NCI-H1694 treated with DMSO at 0.1 percent for 48 hours (cell line): Measurements from ENCODE around the gene EZH2.

Experiments used
- DNase-seq: peaks from one replicate; lab custom pipeline; 2025; lab: John Stamatoyannopoulos, UW

Gene EZH2

DNA sequence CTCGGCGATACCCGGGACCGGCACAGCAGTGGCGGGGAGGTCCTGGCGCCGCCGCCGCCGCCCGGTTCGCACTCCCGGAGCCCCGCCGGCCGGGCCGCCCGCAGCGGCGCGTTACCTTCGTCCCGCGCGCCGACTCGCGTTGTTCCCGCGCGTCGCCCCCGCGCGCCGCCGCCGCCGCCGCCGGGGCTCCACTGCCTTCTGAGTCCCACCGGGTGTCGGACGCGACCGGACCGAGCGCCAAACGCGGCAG lies at the start of gene EZH2:
TSS of gene EZH2 (minus strand) at position 243 of the 250 bp plus-strand sequence. CDS start 36,993 bp downstream, outside the sequence.
- no peak for DNase-seq

- DNase-seq = no peak
Observed at GRCh38 chr7:148931470-148931869, 47.4 kb upstream of the EZH2 start.

GRCh38 chr7:148930335-148930734 lies 46.2 kb upstream of the EZH2 start:
- no peak for DNase-seq

GRCh38 chr7:148929176-148929575 lies 45.1 kb upstream of the EZH2 start:
- DNase-seq = no peak

DNA sequence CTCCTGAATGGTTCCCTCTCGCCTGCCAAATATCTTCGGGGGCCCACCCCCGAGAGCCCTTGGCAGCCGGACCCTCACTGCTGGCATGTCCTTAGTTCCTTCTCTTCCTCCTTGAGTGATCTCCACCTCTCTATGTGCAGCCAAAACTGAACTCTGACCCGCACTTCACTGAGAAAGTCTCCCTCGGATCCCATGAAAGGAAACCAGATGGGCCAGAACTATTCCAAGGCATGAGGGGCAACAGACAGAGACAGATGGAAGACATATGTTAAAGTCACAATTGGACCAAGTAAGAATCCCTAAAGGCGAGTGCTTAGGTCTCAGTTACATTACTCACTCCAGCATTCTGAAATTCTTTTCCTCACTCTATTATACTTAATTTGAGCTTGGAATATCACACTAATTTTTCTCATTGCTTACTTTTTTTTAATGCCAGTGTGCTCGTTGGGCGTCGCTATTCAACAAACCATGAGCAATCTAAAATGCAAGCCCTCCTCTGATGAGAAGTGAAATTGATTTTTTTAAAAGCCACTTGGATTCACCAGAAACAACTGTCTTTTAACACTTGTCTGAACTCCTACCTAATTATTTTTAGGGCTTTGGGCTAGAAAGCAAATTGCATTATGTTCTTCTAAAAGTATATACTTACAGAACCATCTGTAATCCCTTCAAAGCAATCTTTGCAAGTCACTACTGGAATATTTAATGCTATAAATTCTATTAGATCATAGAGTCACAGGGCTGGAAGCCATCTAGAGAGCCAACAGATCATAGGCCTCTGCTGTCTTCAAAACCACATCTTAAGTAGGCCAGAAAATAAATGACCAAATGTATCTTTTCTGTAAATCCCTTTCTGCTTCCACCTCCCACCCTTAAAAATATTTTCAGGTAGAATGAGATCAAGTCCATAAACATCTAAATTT lies 43.3 kb upstream of the EZH2 start:
- no peak for DNase-seq

- DNase-seq = no peak
Observed at GRCh38 chr7:148925836-148926235, 41.7 kb upstream of the EZH2 start.

DNA sequence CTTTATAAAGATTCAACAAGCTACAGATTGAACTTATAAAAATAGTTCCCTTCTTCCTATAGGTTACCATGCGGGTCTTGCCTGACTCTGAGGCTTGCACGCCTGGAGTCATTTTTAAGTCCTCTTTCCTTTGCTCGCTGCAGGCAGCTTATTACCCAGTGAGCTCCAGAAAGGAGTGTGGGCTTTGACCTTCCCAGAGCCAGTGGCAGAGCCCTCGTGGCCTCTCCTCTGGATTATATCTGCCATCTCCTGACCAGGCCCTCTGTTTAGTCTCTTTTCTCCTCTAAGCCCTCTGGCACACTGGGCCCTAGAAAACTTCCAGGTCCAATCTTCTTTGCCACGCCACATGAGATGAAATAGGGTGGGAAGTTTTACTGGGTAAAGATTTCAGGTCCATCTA lies 39.9 kb upstream of the EZH2 start:
- DNase-seq = no peak

DNA sequence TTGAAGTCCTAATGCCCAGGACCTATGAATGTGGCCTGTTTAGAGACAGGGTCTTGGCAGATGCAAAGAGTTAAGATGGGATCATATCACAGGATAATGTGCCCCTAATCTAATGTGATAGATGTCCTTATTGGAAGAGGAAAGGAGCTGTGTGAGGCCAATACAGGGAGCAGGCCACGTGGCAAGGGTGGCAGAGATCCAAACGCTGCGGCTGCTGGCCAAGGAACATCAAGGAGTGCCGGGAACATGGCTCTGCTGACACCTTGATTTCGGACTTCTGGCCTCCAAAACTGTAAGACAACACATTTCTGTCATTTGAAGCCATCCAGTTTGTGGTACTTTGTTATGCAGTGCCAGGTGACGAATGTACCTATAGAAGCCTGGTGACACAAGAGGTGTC lies 37.7 kb upstream of the EZH2 start:
- DNase-seq = no peak

DNA sequence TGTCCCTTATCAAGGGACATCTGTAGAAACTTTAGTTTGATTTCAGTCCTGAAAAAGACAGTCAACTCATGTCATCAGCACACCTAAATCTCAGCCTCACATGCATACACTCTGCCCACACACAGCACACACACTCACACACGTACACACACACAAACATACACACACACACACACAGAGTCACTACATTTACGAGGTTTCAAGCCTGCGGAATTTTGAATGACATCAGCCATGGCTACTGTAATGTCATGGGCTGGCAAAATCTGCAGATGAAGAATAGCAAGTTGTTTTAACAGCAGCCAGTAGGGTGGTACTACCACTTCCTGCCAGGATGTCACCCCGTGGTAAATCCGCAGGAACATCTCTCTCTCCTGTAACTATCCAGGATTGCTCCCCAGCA lies 37.1 kb upstream of the EZH2 start:
- no peak for DNase-seq

DNA sequence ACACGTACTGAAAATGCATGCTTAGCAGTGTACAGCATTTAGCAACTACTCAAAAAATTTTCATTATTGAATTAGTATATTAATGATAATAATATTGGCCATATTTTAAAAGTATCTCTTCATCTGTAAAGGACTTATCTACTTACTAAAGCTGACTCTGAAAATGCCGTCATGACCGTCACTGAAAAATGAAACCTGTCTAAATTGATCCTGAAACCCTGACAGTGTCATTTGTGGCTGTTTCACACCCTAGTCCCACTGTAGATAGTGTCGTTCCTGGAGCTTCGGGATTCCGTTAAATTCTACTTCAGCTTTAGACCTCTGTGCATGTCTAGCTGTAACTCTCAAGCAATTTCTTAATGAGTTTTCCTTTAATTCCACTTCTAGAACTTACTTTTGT lies 35.8 kb upstream of the EZH2 start:
- DNase-seq = no peak

- no peak for DNase-seq
Observed at GRCh38 chr7:148918058-148918596, 34.0 kb upstream of the EZH2 start.

- no peak for DNase-seq
Observed at GRCh38 chr7:148916186-148916585, 32.1 kb upstream of the EZH2 start.

DNA sequence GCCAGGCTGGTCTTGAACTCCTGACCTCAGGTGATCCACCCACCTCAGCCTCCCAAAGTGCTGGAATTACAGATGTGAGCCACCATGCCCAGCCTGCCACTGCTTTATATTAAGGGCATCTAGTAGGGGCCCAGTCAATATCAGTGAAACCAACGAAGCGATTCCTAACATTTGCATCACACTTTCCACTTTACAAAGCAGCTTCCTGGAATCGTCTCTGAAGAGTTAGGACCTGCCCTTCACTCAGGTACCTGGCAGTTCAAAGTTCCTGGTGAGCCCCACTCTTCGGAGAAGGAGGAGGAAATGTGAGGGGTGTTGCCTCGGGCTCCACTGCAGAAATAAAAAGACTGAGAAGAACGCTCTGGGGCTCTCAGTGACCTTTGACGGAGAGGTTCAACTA lies 31.1 kb upstream of the EZH2 start:
- DNase-seq = no peak

DNA sequence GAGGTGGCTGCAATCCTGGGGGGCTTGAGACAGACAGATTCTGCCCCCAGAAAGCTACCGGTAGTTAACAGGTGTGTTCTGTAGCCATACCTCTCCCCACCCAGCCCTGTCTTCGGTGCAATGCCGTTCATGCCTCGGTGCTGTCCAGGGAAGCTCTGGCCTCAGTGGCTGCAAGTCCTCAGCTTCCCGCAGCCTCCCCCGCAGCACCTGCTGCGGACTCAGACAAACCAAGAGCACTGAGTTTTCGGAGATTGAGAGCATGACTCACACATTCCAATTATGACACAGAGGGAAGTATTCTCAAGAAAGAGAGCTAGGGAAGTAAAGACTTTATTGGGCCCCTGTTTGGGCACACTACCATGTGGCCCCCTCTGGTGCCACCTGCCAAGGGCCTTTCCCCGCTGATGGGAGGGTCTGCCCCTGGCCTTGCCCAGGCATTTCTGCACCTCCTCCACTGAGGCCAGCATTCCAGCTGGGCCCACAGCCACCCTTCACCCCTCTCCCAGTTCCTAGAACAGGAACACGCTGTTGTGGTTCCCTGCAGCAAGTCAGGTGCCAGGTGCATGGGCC lies 30.2 kb upstream of the EZH2 start:
- no peak for DNase-seq

DNA sequence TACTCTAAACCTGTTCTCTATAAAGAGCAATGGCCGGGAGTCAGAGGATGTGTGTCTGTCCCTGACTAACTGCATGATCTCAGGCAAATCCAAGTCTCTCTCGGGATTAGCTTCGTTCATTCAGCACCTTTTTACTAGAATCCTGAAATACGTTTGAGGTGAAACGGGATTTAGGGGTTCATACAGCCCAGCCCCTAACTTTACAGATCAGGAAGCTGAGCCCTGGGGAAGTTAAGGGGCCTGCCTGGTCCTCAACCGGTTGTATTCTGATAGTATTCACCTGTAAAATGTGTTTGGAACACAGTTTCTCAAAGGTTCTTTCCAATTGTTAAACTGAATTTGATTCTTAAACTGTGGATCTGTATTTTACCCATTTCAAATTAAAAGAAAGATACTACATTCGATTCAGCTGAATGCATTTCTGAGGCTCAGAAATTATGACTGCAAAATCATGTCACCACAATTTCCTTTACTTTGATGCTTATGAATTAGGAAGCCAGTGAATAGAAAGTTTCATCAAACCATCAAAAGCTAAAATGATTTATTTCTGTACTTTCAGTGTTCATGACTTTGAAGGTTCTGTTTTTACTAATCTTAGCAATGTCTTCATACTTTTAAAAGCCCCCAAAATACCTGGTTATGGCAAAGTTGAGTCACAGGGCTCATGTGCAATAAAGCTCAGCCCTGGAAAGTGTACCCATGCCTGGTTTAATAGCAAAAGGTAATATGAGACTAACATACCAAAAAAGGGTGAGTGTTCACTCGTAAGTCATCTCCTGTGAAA lies 28.9 kb upstream of the EZH2 start:
- no peak for DNase-seq

GRCh38 chr7:148912151-148912550 lies 28.1 kb upstream of the EZH2 start:
- DNase-seq = no peak

- DNase-seq = no peak
Observed at GRCh38 chr7:148911626-148912025, 27.5 kb upstream of the EZH2 start.

- no peak for DNase-seq
Observed at GRCh38 chr7:148909568-148909967, 25.5 kb upstream of the EZH2 start.

- DNase-seq = no peak
Observed at GRCh38 chr7:148906707-148907498, 22.8 kb upstream of the EZH2 start.

DNA sequence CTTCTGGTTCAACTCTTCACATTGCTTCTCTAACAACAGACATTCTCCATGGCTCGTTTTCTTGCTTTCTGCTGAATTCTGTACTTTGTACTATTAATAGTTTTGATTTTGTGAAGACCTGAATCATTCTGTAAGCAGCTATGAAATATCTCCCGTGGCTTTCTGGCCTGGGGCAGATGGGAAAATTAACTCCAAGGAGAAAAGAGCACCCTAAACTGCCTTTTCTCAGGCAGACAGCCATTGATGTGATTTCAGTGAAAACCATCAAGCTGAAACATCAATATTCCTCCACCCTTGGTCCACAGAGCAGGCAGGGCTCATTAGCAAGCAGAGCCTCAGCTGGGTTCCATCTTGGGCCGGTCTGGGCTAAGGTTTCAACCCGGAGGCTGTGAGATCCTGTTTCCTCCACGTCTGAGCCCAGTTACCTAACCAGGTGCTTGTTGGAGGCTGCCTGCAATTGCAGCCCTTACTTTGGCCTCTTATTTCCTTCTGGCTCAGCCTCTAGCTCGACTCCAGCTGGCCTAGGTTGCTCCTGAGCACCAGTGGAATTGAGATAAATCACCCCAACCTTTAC lies 21.1 kb upstream of the EZH2 start:
- DNase-seq = no peak

DNA sequence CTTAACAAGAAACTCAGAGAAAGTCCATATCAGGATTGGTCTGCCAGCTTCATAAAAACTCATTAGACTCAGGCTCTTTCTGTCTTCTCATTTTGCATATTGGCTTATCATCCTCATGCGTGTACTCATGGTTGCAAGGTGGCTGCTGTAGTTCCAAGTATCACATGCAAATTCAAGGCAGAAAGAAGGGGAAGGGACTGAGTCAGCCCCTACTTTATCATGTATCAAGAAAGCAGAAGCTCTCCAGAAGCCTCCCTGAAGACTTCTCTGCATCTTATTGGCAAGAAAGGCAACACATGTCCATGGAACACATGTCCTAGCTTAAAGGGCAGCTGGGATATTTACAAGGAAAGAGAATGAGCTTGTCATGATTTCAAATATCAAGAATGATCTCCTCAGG lies 19.4 kb upstream of the EZH2 start:
- no peak for DNase-seq

GRCh38 chr7:148901178-148901577 lies 17.1 kb upstream of the EZH2 start:
- DNase-seq = no peak
